Measurements from ENCODE around the gene DNAJB5. TPM values are rescaled to one million over a fixed set of nuclear protein-coding genes. Genes with fewer than 3 reads are reported as not detected.

The DNAJB5 gene
- polyA plus RNA-seq, 1 of the 3 experiments (the other 2 are of a cell fraction): 3.3 TPM

DNA sequence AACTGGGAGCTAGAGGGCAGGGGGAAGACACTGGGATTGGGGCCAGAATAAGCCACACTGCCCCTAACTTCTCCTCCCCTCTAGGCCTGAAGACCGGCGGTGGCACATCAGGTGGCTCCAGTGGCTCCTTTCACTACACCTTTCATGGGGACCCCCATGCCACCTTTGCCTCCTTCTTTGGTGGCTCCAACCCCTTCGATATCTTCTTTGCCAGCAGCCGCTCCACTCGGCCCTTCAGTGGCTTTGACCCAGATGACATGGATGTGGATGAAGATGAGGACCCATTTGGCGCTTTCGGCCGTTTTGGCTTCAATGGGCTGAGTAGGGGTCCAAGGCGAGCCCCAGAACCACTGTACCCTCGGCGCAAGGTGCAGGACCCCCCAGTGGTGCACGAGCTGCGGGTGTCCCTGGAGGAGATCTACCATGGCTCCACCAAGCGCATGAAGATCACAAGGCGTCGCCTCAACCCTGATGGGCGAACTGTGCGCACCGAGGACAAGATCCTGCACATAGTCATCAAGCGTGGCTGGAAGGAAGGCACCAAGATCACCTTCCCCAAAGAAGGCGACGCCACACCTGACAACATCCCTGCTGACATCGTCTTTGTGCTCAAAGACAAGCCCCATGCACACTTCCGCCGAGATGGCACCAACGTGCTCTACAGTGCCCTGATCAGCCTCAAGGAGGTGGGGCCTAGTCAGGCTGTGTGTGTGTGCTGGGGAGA is 6.8 kb downstream of the DNAJB5 start:
- Histone ChIP-seq H3K9me3 (no peaks in the 10 kb centered on the region), H3K27ac (ENCODE audit: low read depth in 2 of 2, low read length in 1 of 2) (0 out of 4 replicates have a peak overlapping the region, but pooled peaks of 1 of the 2 experiments have one; percentile 14), H3F3A (replicated peaks; ENCODE audit: insufficient read depth) (peaks cover 24% of the 10 kb centered on the region), H2AFZ (ENCODE audit: low read depth) (no peak overlapping the region), H3K4me3 (ENCODE audit: low read depth in 2 of 2, low read length in 1 of 2) (no peak overlapping the region), H3K9me2 (no peaks in the 10 kb centered on the region), H3K36me3 (replicated peaks in 1 of 2; ENCODE audit: control insufficient read depth in 1 of 2, insufficient read depth in 2 of 2, low read length in 1 of 2) (peaks cover 7 to 24% of the 10 kb centered on the region in 2 experiments), H4K20me1 (ENCODE audit: insufficient read depth) (no peaks in the 10 kb centered on the region), H3K9ac (no peak overlapping the region), H3K79me2 (ENCODE audit: insufficient read depth) (no peaks in the 10 kb centered on the region), H3K27me3 (ENCODE audit: insufficient read depth) (no peaks in the 10 kb centered on the region), H3K4me2 (no peak overlapping the region), H3K4me1 (ENCODE audit: control insufficient read depth in 1 of 2, insufficient read depth in 2 of 2, low read depth in 1 of 2, low read length in 1 of 2) (peaks cover 24 to 35% of the 10 kb centered on the region in 2 experiments)
- ChIA-PET POLR2A (no interaction called here), CTCF (interaction anchor here (3.2 to 8.5 kb wide), 4 partner anchors 12 to 236 kb away, joined by 21 to 174 read pairs (median 39); a partner anchor contains a TSS)
- DNase-seq: peak; percentile 0
- TF ChIP-seq SMC3 (IDR thresholded peaks at IDR 0.05; ENCODE audit: low read depth, low read length): no peak
- TF ChIP-seq, protein P1, sequence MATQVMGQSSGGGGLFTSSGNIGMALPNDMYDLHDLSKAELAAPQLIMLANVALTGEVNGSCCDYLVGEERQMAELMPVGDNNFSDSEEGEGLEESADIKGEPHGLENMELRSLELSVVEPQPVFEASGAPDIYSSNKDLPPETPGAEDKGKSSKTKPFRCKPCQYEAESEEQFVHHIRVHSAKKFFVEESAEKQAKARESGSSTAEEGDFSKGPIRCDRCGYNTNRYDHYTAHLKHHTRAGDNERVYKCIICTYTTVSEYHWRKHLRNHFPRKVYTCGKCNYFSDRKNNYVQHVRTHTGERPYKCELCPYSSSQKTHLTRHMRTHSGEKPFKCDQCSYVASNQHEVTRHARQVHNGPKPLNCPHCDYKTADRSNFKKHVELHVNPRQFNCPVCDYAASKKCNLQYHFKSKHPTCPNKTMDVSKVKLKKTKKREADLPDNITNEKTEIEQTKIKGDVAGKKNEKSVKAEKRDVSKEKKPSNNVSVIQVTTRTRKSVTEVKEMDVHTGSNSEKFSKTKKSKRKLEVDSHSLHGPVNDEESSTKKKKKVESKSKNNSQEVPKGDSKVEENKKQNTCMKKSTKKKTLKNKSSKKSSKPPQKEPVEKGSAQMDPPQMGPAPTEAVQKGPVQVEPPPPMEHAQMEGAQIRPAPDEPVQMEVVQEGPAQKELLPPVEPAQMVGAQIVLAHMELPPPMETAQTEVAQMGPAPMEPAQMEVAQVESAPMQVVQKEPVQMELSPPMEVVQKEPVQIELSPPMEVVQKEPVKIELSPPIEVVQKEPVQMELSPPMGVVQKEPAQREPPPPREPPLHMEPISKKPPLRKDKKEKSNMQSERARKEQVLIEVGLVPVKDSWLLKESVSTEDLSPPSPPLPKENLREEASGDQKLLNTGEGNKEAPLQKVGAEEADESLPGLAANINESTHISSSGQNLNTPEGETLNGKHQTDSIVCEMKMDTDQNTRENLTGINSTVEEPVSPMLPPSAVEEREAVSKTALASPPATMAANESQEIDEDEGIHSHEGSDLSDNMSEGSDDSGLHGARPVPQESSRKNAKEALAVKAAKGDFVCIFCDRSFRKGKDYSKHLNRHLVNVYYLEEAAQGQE (IDR thresholded peaks at IDR 0.05; ENCODE audit: low read depth, low read length): no peak
- no peak for TF ChIP-seq CHD2 (IDR thresholded peaks at IDR 0.05; ENCODE audit: low read length, partially characterized antibody)
- TF ChIP-seq, protein P2, sequence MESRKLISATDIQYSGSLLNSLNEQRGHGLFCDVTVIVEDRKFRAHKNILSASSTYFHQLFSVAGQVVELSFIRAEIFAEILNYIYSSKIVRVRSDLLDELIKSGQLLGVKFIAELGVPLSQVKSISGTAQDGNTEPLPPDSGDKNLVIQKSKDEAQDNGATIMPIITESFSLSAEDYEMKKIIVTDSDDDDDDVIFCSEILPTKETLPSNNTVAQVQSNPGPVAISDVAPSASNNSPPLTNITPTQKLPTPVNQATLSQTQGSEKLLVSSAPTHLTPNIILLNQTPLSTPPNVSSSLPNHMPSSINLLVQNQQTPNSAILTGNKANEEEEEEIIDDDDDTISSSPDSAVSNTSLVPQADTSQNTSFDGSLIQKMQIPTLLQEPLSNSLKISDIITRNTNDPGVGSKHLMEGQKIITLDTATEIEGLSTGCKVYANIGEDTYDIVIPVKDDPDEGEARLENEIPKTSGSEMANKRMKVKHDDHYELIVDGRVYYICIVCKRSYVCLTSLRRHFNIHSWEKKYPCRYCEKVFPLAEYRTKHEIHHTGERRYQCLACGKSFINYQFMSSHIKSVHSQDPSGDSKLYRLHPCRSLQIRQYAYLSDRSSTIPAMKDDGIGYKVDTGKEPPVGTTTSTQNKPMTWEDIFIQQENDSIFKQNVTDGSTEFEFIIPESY (IDR thresholded peaks at IDR 0.05; ENCODE audit: borderline replicate concordance, low read depth): no peak
- TF ChIP-seq, protein P3, sequence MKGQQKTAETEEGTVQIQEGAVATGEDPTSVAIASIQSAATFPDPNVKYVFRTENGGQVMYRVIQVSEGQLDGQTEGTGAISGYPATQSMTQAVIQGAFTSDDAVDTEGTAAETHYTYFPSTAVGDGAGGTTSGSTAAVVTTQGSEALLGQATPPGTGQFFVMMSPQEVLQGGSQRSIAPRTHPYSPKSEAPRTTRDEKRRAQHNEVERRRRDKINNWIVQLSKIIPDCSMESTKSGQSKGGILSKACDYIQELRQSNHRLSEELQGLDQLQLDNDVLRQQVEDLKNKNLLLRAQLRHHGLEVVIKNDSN (IDR thresholded peaks at IDR 0.05; ENCODE audit: borderline replicate concordance, low read depth): no peak
- no peak for TF ChIP-seq EZH2phosphoT487 (IDR thresholded peaks at IDR 0.05; ENCODE audit: borderline replicate concordance, low read depth)
- no peak for TF ChIP-seq NRF1 (IDR thresholded peaks at IDR 0.05; ENCODE audit: low read depth, low read length)
- TF ChIP-seq FOSL2 (IDR thresholded peaks at IDR 0.05; ENCODE audit: borderline replicate concordance, low read depth): no peak
- TF ChIP-seq, protein P4, sequence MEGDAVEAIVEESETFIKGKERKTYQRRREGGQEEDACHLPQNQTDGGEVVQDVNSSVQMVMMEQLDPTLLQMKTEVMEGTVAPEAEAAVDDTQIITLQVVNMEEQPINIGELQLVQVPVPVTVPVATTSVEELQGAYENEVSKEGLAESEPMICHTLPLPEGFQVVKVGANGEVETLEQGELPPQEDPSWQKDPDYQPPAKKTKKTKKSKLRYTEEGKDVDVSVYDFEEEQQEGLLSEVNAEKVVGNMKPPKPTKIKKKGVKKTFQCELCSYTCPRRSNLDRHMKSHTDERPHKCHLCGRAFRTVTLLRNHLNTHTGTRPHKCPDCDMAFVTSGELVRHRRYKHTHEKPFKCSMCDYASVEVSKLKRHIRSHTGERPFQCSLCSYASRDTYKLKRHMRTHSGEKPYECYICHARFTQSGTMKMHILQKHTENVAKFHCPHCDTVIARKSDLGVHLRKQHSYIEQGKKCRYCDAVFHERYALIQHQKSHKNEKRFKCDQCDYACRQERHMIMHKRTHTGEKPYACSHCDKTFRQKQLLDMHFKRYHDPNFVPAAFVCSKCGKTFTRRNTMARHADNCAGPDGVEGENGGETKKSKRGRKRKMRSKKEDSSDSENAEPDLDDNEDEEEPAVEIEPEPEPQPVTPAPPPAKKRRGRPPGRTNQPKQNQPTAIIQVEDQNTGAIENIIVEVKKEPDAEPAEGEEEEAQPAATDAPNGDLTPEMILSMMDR (IDR thresholded peaks at IDR 0.05): no peak
- no peak for TF ChIP-seq EP300 (IDR thresholded peaks at IDR 0.05; ENCODE audit: borderline replicate concordance in 1 of 2, low read depth in 1 of 2, low read length in 1 of 2)
- TF ChIP-seq, protein P5, sequence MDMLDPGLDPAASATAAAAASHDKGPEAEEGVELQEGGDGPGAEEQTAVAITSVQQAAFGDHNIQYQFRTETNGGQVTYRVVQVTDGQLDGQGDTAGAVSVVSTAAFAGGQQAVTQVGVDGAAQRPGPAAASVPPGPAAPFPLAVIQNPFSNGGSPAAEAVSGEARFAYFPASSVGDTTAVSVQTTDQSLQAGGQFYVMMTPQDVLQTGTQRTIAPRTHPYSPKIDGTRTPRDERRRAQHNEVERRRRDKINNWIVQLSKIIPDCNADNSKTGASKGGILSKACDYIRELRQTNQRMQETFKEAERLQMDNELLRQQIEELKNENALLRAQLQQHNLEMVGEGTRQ (IDR thresholded peaks at IDR 0.05; ENCODE audit: borderline replicate concordance, low read depth, low read length): no peak
- TF ChIP-seq GATA2 (CRISPR knock-in tag; IDR thresholded peaks at IDR 0.05): no peak
- no peak for TF ChIP-seq MEF2A (IDR thresholded peaks at IDR 0.05; ENCODE audit: borderline replicate concordance, low read depth)
- TF ChIP-seq POLR2AphosphoS5 (IDR thresholded peaks at IDR 0.05; ENCODE audit: low read depth, low read length): no peak
- no peak for TF ChIP-seq RAD21 (IDR thresholded peaks at IDR 0.05; ENCODE audit: low read length)
- TF ChIP-seq RCOR1 (IDR thresholded peaks at IDR 0.05; ENCODE audit: low read length): no peak
- no peak for TF ChIP-seq RFX5 (IDR thresholded peaks at IDR 0.05; ENCODE audit: low read length)
- TF ChIP-seq RXRA (IDR thresholded peaks at IDR 0.05; ENCODE audit: borderline replicate concordance, low read depth): no peak
- TF ChIP-seq TEAD4 (IDR thresholded peaks at IDR 0.05; ENCODE audit: borderline replicate concordance, insufficient read depth): no peak
- TF ChIP-seq TAF1 (IDR thresholded peaks at IDR 0.05; ENCODE audit: borderline replicate concordance, low read depth, low read length): no peak
- WGBS (ENCODE audit: low lambda C conversion rate): 96% methylated on average over 20 of the region's 26 CpGs
